Muscle layer of duodenum (tissue), 2 donors: Measurements from ENCODE around the gene MTMR4.

Experiments
- H3K27ac ChIP-seq: one replicate; pipeline ENCODE4 v1.7.0; 2013; ENCODE audit warnings: mild to moderate bottlenecking, low read length
- H3K27me3 ChIP-seq: one replicate; pipeline ENCODE4 v1.7.0; 2013; ENCODE audit warnings: low read depth, mild to moderate bottlenecking, control low read depth, low read length
- H3K36me3 ChIP-seq, 2 donors: one replicate each; pipeline ENCODE4 v1.7.0; 2013; ENCODE audit warnings: low read length in 2 of 2, control low read depth in 1 of 2, mild to moderate bottlenecking in 1 of 2; ENCODE audit not compliant: insufficient read depth in 2 of 2, control insufficient read depth in 1 of 2
- H3K4me1 ChIP-seq, 2 donors: one replicate each; pipeline ENCODE4 v1.7.0; 2013; ENCODE audit warnings: low read length in 2 of 2, mild to moderate bottlenecking in 2 of 2, control low read depth in 1 of 2, moderate library complexity in 1 of 2; ENCODE audit not compliant: insufficient read depth in 2 of 2, control insufficient read depth in 1 of 2
- H3K4me3 ChIP-seq, 2 donors: one replicate each; pipeline ENCODE4 v1.7.0; 2013; ENCODE audit warnings: low read length in 2 of 2, low read depth in 1 of 2, mild to moderate bottlenecking in 1 of 2
- H3K9me3 ChIP-seq, 2 donors: one replicate each; pipeline ENCODE4 v1.7.0; 2013; ENCODE audit warnings: low read length in 2 of 2, control low read depth in 1 of 2, mild to moderate bottlenecking in 1 of 2; ENCODE audit not compliant: control insufficient read depth in 1 of 2
- donor health status: healthy.

Gene MTMR4

DNA sequence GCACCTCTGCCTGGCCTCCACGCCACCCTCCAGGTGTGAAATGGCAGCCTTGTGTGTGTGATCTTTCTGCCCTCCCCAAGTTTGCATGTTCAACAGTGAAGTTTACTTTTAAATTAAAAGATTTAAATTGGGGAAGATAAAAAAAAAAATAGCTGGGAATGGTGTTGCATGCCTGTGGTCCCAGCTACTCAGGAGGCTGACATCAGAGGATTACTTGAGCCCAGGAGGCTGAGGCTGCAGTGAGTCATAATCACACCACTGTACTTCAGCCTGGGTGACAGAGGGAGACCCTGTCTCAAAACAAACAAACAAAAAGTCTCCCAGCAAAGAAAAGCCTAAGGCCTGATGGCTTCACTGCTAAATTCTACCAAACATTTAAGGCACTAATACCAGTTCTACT lies 61.7 kb downstream of the MTMR4 start:
- Histone ChIP-seq H3K9me3 (no peaks in the 10 kb centered on the region), H3K4me3 (no peak overlapping the region), H3K27ac (no peak overlapping the region), H3K36me3 (no peaks in the 10 kb centered on the region), H3K4me1 (no peaks in the 10 kb centered on the region), H3K27me3 (no peaks in the 10 kb centered on the region)

DNA sequence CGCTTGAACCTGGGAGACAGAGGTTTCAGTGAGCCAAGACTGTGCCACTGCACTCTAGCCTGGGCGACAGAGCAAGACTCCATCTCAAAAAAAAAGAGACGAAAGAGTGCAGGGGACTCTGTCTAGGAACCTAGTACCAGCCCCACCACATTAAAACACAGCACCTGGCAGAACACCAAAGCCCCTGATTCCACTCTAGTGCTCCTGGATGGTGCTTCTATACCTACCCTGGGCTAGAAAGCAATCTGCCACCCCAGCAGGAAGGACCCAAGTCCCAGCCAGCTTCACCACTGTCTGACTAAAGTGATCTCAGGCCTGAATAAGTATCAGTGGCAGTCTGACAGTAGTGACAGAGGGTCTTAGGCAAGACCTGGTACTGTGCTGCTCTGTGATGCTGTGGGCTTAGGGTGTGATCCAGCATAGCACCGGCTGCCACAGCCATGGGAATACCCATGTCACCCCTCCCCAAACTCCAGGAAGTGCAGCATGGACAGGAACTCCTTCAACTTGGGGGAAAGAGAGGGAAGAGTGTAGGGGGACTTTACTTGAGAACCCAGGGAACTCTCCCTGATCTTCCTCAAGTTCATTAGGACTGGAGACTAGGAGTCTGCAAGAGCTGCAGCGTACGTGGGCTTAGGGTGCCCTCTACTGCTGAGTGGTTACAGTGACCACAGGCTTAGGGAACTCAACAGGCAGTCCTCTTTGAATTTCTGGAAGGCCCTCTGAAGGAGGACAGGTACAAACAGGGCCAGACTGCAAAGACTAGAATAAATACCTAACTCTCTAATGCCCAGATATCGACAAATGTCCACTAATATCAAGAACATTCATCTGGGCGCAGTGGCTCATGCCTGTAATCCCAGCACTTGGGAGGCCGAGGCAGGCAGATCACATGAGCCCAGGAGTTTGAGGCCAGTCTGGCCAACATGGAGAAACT lies 67.1 kb downstream of the MTMR4 start:
- H3K4me1 ChIP-seq: no peaks in the 10 kb centered on the region
- no peak overlapping the region for H3K4me3 ChIP-seq

DNA sequence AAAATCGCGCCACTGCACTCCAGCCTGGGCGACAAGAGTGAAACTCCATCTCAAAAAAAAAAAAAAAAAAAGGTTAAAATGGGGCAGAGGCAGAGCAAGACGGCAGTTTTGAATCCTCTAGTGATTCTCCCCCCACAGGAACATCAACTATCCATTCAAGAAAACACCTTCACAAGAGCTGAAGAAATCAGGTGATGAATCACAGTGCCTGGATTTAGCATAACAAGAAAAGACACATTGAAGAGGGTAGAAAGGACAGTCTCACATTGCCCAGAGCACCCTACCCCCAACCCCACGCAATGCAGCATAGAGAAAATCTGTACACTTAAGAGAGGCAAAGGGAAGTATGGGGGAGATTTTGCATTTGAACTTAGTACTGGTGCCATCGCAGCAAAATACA lies 68.4 kb downstream of the MTMR4 start:
- no peak overlapping the region for H3K27ac ChIP-seq
- H3K9me3 ChIP-seq: no peaks in the 10 kb centered on the region
- no peaks in the 10 kb centered on the region for H3K27me3 ChIP-seq
- H3K4me1 ChIP-seq: no peaks in the 10 kb centered on the region
- H3K4me3 ChIP-seq: no peak overlapping the region
- no peaks in the 10 kb centered on the region for H3K36me3 ChIP-seq

More for the DNA sequence above, 67.1 kb downstream of the MTMR4 start:
- no peaks in the 10 kb centered on the region for H3K27me3 ChIP-seq
- H3K36me3 ChIP-seq: no peaks in the 10 kb centered on the region
- no peak overlapping the region for H3K27ac ChIP-seq
- no peaks in the 10 kb centered on the region for H3K9me3 ChIP-seq
